Measurements from ENCODE around the gene MAPK8IP3. TPM values are rescaled to one million over a fixed set of nuclear protein-coding genes. Genes with fewer than 3 reads are reported as not detected.
"Not testable (repeated sequence)": the region's sequence is repeated elsewhere in the genome, so short reads cannot be mapped to it uniquely, and the experiment has no call there.

Gene MAPK8IP3
- total RNA-seq, 2 donors from 2014 or later: 59.9 to 106 TPM

DNA sequence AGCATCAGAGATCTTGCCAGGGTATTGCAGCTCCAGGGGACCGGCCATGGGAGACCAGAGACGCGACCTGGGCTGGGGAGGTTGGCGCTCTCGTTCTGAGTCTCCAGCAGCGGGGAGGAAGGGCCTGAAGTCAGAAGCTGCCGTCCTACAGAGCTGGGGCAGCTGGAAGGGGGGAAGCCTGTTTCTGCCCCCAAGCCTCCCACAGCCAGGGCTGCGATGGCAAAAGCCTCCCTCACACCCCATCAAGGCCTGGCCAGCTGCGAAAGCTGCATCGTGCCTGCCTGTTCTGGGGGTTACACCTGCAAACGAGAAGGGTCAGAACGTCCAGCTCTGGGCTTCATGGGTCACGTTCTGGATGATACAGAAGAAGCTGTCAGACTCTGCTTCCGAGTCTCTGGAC lies 26.1 kb downstream of the MAPK8IP3 start:
- H3K27ac Mint-ChIP-seq: no peak overlapping the region
- no peaks in the 10 kb centered on the region for H3K27me3 Mint-ChIP-seq
- H3K4me3 Mint-ChIP-seq: no peak overlapping the region
- no peak for ATAC-seq (replicated peaks)
- peaks cover 29% of the 10 kb centered on the region for H3K36me3 Mint-ChIP-seq (ENCODE audit: low read depth)
- H3K9me3 Mint-ChIP-seq: no peaks in the 10 kb centered on the region
- peaks cover 4% of the 10 kb centered on the region for H3K4me1 Mint-ChIP-seq

DNA sequence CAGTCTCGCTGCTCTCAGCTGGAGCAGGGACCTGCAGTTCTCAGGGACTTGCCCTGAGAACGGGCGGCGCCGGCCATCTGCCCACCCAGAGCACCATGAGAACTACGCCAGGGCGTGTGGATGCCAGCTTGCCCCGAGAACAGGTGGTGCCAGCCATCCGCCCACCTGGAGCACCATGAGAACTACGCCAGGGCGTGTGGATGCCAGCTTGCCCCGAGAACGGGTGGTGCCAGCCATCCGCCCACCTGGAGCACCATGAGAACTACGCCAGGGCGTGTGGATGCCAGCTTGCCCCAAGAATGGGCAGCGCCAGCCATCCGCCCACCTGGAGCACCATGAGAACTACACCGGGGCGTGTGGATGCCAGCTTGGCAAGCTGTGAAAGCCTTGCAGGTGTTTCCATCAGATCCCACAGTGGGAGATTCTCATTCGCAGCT lies 26.6 kb downstream of the MAPK8IP3 start:
- not testable (repeated sequence) for H3K27ac Mint-ChIP-seq; H3K4me3 Mint-ChIP-seq; ATAC-seq (replicated peaks); H3K4me1 Mint-ChIP-seq; H3K9me3 Mint-ChIP-seq; H3K27me3 Mint-ChIP-seq
- H3K36me3 Mint-ChIP-seq (ENCODE audit: low read depth): peaks cover 24% of the 10 kb centered on the region

DNA sequence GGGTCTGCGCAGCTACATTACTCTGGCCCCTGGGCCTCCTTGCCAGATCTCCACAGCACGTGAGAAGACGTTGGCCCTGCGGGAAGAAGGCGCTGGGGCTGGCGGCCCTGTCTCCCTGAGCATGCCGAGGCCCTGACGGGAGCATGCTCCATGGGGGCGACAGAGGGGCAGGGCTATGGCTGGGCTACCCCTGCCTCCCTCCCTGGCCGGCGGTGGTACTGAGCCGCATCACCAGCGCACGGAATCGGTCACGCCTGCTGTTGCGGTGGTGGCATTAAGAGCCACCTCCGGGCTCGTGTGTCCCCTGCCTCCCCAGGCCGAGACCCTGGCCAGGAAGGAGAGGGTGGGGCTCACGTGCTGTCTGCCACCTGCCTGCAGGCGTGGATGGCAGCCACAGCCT lies 28.1 kb downstream of the MAPK8IP3 start:
- Mint-ChIP-seq H3K9me3 (no peaks in the 10 kb centered on the region), H3K4me3 (no peak overlapping the region), H3K36me3 (ENCODE audit: low read depth) (peaks cover 17% of the 10 kb centered on the region), H3K4me1 (no peaks in the 10 kb centered on the region), H3K27me3 (no peaks in the 10 kb centered on the region), H3K27ac (no peak overlapping the region)
- ATAC-seq (replicated peaks): no peak

DNA sequence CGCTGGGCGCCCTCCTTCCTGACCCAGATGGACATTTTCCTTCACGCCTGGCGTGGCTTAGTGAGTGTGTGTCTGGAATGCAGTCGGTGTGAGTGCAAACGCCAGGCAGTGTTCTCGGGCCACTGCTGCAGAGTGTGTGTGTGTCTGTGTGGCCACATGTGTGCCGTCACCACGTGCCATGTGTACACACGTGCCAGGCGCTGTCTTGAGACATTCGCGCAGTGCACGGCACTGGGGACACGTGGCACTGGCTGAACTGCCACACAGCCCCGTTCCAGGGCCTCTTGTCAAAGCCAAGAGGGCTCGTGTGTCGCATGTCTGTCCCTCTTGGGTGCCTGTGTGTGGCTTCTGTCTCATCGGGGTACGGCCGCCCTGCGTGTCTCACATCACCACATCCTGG lies 28.8 kb downstream of the MAPK8IP3 start:
- peaks cover 14% of the 10 kb centered on the region for H3K36me3 Mint-ChIP-seq (ENCODE audit: low read depth)
- no peaks in the 10 kb centered on the region for H3K27me3 Mint-ChIP-seq
- ATAC-seq (replicated peaks): no peak
- H3K4me1 Mint-ChIP-seq: no peaks in the 10 kb centered on the region
- H3K4me3 Mint-ChIP-seq: no peak overlapping the region
- H3K9me3 Mint-ChIP-seq: no peaks in the 10 kb centered on the region
- no peak overlapping the region for H3K27ac Mint-ChIP-seq

DNA sequence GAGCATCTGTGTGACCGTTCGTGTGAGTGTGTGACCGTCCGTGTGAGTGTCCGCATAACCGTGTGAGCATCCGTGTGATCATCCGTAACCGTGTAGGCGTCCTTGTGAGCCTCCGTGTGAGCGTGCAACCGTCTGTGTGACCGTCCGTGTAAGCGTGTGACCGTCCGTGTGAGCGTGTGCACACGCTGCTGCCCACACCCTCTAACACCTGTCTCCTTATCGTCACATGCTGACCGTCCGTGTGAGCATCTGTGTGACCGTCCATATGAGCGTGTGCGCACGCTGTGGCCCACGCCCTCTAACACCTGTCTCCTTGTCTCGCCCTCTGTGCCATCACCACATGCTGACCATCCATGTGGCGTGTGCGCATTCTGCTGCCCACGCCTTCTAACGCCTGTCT lies 34.2 kb downstream of the MAPK8IP3 start:
- Mint-ChIP-seq H3K27me3 (no peaks in the 10 kb centered on the region), H3K4me1 (no peaks in the 10 kb centered on the region), H3K4me3 (no peak overlapping the region), H3K9me3 (no peaks in the 10 kb centered on the region), H3K36me3 (ENCODE audit: low read depth) (peaks cover 11% of the 10 kb centered on the region), H3K27ac (no peak overlapping the region)
- ATAC-seq (replicated peaks): no peak

DNA sequence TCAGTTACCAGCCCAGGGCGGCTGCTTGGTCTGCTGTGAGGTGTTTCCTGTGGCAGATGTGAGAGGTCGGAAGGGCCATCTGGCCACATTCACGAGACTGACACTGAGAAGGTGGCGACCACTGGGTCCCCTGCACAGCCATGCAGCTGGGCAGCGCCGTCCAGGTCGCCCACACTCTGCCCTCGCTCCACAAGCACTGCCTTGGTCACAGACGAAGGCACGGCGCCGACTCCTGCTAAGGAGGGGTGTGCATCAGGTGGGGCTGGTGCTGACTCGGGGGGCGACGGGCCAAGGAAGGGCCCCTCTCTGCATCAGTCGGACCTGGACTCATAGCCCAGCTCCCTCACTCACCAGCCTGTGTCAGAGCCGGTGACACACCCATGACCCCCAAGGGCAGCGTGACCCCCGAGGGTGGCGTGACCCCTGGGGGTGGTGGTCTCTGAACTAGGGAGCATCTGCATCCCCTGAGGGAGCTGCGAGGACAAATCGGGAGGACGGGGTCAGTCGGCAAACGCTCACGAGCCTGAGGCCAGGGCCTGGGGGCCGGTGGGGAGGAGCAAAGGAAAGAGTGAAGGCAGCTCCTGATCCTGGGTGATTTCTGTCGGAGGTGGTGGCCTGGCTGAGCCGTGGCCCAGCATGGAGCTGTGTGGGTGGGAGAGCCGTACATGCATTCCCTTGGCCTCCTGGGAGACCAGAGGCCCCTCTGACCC lies 34.9 kb downstream of the MAPK8IP3 start:
- Mint-ChIP-seq H3K27ac (no peak overlapping the region), H3K4me1 (no peaks in the 10 kb centered on the region), H3K4me3 (no peak overlapping the region), H3K27me3 (no peaks in the 10 kb centered on the region), H3K36me3 (ENCODE audit: low read depth) (peaks cover 18% of the 10 kb centered on the region), H3K9me3 (no peaks in the 10 kb centered on the region)
- ATAC-seq (replicated peaks): no peak

DNA sequence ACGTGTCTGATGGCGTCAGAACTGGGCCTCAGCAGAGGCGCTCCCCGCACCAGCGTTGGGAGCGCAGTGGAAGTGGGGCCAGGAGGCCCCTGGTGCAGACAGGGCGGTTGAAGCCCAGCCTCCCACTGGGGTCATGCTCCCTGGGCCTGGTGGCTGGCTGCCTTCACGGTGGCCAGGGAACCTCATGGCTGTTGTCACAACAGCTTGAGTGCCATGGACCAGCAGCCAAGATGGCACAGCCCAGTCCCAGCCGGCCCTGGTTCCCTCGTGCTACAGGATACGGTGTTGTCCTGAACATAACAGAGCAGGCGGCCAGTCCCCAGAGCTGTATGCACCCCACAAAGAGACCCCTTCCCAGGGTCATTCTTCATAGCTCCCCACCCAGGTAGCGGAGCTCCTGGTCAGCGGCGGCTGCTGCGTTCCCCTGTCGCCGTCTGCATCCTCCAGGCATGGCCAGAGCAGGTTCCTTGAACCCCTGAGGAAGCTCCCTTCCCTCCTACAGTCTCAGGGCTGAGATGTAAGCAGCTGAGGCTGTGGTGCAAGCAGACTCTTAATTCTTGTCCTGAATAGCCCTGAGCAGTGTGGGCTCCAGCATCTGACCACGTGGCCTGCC lies 35.7 kb downstream of the MAPK8IP3 start:
- peaks cover 20% of the 10 kb centered on the region for H3K36me3 Mint-ChIP-seq (ENCODE audit: low read depth)
- H3K27ac Mint-ChIP-seq: no peak overlapping the region
- H3K27me3 Mint-ChIP-seq: no peaks in the 10 kb centered on the region
- ATAC-seq (replicated peaks): no peak
- no peak overlapping the region for H3K4me3 Mint-ChIP-seq
- H3K9me3 Mint-ChIP-seq: no peaks in the 10 kb centered on the region
- no peaks in the 10 kb centered on the region for H3K4me1 Mint-ChIP-seq

DNA sequence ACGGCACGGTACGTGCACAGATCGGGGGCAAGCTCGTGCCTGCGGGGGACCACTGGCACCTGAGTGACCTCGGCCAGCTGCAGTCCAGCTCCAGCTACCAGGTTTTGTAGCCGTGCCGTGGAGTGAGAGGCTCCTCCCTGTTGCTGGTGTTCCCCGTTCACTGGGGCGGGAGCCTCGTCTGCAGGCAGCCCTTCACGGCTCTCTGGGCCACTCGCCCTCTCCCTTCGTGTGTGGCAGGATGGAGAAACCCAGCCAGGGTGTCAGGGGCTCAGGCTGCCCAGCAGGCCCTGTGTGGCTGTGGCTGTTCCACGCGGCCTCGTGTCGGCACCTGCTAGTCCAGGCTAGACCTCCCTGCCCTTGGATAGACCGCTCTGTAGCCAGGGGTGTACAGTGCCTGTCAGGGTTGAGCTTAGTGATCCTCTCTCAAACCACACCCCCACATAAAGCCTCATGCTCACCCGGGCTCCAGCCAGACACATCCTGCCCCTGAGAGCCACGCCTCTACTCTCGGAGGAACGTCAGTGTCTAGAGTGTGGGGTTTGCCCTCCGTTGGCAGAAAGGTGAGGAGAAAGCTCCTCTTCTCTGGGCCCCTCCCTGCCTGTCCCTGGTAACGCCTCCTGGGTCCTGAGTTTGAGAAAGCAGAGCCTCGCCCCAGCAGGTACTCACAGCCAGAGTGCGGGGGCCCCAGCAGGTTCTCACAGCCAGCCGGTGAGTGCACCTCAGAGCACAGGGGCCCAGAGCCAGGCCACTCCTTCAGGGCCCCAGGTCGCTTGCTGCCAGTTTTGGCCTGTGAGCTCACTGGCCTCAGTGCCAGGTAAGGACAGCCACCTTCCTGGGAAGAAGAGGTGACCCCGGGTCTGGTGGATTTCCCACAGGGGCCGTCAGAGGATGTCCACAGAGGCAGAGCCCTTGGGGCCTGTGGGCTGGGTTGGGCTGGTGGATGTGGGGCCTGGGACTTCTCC lies 37.7 kb downstream of the MAPK8IP3 start:
- H3K36me3 Mint-ChIP-seq (ENCODE audit: low read depth): peaks cover 23% of the 10 kb centered on the region
- no peaks in the 10 kb centered on the region for H3K27me3 Mint-ChIP-seq
- no peak overlapping the region for H3K27ac Mint-ChIP-seq
- no peak for ATAC-seq (replicated peaks)
- H3K4me3 Mint-ChIP-seq: no peak overlapping the region
- no peaks in the 10 kb centered on the region for H3K4me1 Mint-ChIP-seq
- no peaks in the 10 kb centered on the region for H3K9me3 Mint-ChIP-seq

DNA sequence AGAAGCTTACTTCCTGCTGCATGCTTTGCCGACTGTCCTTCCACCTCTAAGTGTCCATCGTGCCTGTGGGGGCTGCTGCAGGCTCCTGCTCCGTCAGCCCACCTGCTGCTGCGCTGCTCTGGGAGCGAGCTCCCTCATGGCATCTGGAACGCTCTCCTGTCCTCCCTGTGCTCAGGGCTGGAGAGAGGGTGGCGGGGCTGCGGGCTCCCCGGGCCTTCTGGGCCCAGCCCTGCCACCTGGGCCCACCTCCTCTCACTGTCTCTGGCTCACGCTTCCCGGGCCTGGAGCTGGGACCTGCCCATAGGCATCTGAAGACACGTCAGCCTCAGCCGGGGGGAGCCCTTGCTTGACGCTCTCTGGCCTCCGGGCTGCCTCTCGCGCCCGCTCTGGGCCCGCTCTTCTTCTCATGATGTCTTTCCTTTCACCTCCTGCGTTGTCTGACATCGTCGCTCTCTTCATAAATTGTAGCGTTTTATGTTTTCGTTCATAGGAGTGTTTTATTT lies 38.4 kb downstream of the MAPK8IP3 start:
- H3K4me1 Mint-ChIP-seq: no peaks in the 10 kb centered on the region

DNA sequence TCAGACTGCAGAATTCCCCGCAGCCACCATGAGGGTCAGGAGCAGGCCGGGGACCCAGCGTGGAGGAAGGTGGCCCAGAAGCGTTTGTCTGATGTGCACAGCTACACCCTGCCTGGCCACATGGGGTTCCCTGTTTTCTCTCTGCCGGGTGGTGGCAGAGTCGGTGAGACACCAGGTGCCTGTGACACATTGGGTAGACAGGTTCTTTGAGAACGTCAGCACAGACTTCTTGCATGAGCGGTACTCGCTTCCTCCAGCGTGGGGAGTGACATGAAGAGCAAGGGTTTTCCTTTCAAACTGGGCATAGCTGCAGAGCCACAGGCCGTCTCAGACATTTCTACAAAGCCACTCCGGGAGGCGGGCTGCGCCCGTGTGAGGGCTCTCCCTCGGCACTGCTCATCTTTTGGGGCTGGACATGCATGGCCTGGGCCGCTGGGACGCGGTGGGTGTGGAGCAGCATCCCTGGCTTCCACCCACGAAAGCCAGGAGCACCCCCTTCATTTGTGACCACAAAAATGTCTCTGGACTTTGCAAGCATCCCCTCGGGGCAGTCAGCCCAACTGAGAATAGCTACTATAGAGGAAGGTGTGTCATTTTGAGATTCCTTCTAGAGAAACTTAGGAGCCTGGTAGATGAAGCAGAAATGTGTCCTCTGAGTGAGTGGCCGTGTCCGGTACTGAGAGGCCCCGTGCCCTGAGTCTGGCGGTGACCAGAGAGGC lies 39.3 kb downstream of the MAPK8IP3 start:
- no peak overlapping the region for H3K27ac Mint-ChIP-seq
- no peak for ATAC-seq (replicated peaks)

More for the DNA sequence above, 38.4 kb downstream of the MAPK8IP3 start:
- Mint-ChIP-seq H3K36me3 (ENCODE audit: low read depth) (peaks cover 30% of the 10 kb centered on the region), H3K4me3 (no peak overlapping the region), H3K27ac (no peak overlapping the region), H3K27me3 (no peaks in the 10 kb centered on the region), H3K9me3 (no peaks in the 10 kb centered on the region)
- ATAC-seq (replicated peaks): no peak

DNA sequence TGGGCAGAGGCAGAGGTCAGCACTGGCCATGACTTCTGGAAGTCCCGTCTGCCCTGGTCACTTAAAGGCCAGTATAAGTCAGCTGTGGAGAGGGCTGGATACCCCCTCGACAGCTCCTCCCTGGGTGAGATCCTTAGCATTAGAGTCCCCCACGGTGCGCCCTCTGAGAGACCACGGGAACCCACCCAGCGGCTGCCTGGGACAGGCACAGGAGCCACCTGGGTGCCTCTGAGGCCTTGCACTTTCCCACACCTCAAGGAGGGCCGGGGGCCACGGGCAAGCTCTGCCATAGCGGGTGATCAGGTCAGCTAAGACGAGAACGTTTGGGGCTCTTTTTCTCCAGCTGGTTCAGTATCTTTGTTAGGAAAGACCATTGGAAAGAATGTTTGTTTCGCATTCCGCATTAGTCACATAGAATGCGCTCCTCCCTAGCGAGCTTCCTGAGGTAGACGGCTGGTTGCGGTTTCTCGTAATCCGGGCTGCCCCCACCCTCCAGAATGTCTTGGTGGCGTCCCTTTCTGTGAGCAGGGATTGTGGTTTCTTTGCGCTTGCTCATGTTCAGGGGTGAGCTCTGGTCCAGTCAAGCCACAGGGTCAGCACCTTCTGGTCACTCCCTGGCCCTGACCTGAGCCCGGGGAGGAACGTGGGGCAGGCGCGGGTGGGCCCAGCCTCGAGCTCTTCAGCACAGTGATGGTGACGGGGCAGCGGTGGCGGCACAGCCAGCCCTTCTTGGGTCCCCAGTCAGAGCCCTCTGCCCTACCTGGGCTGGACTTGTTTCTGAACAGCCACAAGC lies 40.1 kb downstream of the MAPK8IP3 start:
- no peak overlapping the region for H3K27ac Mint-ChIP-seq
- ATAC-seq (replicated peaks): no peak
- H3K4me3 Mint-ChIP-seq: no peak overlapping the region
- no peaks in the 10 kb centered on the region for H3K4me1 Mint-ChIP-seq
- H3K36me3 Mint-ChIP-seq (ENCODE audit: low read depth): peaks cover 30% of the 10 kb centered on the region
- no peaks in the 10 kb centered on the region for H3K27me3 Mint-ChIP-seq
- no peaks in the 10 kb centered on the region for H3K9me3 Mint-ChIP-seq

More for the DNA sequence above, 39.3 kb downstream of the MAPK8IP3 start:
- no peaks in the 10 kb centered on the region for H3K27me3 Mint-ChIP-seq
- no peaks in the 10 kb centered on the region for H3K9me3 Mint-ChIP-seq
- peaks cover 30% of the 10 kb centered on the region for H3K36me3 Mint-ChIP-seq (ENCODE audit: low read depth)
- H3K4me1 Mint-ChIP-seq: no peaks in the 10 kb centered on the region
- H3K4me3 Mint-ChIP-seq: no peak overlapping the region

DNA sequence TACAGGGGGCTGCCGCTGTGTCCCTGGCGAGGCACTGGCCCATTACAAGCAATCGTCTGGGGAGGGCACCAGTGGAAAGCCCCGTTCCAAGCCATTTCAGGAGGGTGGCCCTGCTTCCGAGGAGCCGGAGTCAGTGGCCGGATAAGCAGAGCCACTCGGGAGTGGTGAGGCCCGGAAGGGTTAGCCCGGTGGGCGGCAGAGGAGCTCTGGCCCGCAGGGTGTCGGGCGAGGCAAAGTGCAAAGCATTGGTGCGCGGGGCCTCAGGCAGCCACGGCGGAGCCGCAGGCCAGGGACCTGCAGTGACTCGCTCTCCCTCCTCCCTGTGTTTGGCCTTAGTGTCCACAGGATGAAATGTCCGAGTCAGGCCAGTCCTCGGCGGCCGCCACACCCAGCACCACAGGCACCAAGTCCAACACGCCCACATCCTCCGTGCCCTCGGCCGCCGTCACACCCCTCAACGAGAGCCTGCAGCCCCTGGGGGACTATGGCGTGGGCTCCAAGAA lies 40.7 kb downstream of the MAPK8IP3 start:
- H3K27me3 Mint-ChIP-seq: no peaks in the 10 kb centered on the region
- no peak for ATAC-seq (replicated peaks)
- peaks cover 32% of the 10 kb centered on the region for H3K36me3 Mint-ChIP-seq (ENCODE audit: low read depth)
- no peak overlapping the region for H3K4me3 Mint-ChIP-seq
- no peaks in the 10 kb centered on the region for H3K4me1 Mint-ChIP-seq
- H3K9me3 Mint-ChIP-seq: no peaks in the 10 kb centered on the region
- H3K27ac Mint-ChIP-seq: no peak overlapping the region

DNA sequence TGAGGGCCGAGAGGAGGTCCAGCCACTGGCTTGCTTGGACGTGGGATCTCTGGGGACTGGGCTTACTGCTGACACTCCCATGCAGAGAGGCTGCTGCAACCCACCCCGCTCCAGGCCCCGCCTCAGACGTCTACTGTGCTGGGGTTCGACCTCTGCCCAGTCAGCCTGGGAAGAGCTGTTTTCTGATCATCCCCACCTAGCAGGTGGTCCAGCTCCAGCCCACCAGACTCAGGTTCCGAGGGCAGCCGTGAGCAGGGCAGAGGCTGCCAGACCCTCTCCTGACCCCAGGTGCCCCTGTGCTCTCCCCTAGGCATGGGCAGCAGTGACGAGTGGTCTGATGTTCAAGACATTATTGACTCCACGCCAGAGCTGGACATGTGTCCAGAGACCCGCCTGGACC lies 41.9 kb downstream of the MAPK8IP3 start:
- ATAC-seq (replicated peaks): no peak
- Mint-ChIP-seq H3K4me1 (no peaks in the 10 kb centered on the region), H3K9me3 (no peaks in the 10 kb centered on the region), H3K36me3 (ENCODE audit: low read depth) (peaks cover 44% of the 10 kb centered on the region), H3K4me3 (no peak overlapping the region), H3K27me3 (no peaks in the 10 kb centered on the region), H3K27ac (no peak overlapping the region)

Measured in activated T-helper 17 cell treated with anti-CD3 and anti-CD28 coated beads, Interleukin-2, amount 50 U/mL, for 72 hours (primary cell).